HG02943 (cell line): ENCODE results near the gene HOXC4.
"Not testable (repeated sequence)": the region's sequence is repeated elsewhere in the genome, so short reads cannot be mapped to it uniquely, and the experiment has no call there.

Source experiments
- ATAC-seq: cut with Tn5 transposase; IDR thresholded peaks from one replicate; pipeline ENCODE4 v1.9.1; 2021; ENCODE audit warnings: mild to moderate bottlenecking, low read depth, moderate library complexity; ENCODE audit not compliant: unreplicated experiment

Gene HOXC4

GRCh38 chr12:54038871-54039414 lies 14.7 kb upstream of the HOXC4 start:
- no peak for ATAC-seq

- no peak for ATAC-seq
Observed at GRCh38 chr12:54039417-54040147, 14.1 kb upstream of the HOXC4 start.

DNA sequence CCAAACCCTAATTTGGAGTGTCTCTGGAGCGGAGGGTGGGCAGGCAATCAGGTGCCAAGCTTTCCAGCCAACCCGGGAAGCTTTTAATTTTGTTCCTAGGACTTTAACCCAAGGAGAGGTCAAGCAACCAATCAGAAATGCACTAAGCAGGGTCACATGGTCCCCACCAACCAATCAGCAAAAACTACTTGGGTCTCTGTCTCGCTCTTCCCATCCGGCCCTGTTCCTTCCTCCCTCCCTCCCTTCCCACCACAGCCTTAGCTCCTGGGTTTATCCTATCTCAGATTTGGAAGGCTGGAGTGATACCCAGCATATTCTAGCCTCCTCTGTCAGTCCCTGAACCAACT lies 13.5 kb upstream of the HOXC4 start:
- ATAC-seq, result no peak

DNA sequence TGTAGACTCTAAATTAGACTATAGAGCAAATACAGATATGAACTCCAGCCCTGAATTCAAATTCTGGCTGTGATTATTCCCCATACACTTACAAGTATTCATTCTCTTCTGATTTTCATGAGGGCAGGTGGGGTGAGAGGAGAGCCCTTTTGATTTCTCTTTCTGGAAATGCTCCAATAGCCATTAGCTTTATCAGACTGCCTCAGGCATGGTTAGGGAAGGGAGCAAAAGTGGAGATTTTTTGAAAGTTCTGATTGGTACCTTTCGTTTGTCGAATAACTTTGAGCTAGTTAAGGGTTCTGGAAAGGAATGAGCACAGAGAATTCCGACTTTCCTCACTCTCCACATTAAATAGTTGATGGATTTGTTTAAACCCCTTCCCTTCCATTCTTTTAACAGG lies 13.0 kb upstream of the HOXC4 start:
- ATAC-seq, result no peak

- no peak for ATAC-seq
Observed at GRCh38 chr12:54041097-54041690, 12.4 kb upstream of the HOXC4 start.

- not testable (repeated sequence) for ATAC-seq
Observed at GRCh38 chr12:54042033-54042432, 11.6 kb upstream of the HOXC4 start.

GRCh38 chr12:54042970-54043853 lies 10.4 kb upstream of the HOXC4 start:
- no peak for ATAC-seq

DNA sequence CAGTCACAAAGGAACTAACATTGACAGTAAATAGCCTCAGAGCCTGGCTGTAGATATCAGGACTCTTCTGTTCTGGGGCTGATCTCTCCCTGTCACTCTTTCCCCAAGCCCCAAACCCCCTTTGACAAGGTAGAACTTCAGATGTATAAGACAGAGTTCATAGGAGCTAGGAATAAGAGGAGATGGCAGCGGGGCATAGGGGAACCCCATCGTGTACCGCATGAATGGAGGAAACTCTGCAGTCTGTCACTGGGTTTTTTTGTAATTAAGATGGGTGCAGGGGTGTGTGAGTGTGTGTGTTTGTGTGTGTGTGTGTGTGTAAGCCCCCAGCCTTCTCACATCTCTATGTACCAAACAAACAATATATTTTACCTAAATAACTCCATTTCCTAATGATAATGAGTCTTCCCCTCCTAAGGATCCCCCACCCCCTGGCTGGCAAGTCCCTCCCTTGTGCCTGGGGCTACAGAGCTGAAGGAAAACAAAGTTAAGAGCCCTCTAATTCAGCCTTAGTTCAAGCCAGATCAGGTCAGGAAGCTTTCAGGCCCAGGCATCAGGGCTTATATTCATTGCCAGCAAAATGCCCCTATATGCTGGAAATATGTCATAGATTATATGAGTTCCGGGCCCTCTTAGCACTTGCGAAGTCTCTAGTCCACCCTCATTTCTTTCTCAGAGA lies 9.1 kb upstream of the HOXC4 start:
- no peak for ATAC-seq

- no peak for ATAC-seq
Observed at GRCh38 chr12:54045401-54045800, 8.2 kb upstream of the HOXC4 start.

DNA sequence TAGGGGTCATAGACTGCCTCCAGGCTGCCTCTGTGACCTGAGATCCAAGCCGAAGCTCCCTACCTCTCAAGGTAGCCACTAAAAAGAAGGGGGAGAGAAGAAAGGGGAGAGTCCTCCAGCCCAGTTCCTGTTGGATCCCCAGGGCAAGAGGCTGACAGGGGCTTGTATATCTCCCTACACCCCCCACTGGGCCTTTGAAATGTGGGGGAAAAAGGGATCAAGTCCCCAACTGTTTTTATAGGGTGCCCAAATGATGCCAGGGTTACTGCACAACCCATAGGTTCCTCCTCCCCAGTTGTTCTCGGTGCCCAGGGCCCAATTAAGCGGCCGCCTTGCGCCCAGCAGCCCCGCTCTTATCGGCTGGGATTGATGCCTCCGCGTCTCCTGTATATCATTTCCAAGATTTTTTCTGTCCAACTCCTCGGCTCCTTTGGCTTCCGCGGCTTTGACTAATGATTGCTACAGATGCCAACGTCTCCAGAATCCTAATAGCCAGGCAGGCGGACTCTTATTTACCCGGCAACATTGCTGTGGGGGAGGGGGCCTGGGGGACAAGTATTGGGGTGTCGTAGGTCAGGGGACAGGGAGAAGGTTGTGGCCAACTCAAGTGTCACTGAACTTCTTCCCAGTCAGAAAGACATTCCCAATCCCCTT lies 7.6 kb upstream of the HOXC4 start:
- no peak for ATAC-seq

DNA sequence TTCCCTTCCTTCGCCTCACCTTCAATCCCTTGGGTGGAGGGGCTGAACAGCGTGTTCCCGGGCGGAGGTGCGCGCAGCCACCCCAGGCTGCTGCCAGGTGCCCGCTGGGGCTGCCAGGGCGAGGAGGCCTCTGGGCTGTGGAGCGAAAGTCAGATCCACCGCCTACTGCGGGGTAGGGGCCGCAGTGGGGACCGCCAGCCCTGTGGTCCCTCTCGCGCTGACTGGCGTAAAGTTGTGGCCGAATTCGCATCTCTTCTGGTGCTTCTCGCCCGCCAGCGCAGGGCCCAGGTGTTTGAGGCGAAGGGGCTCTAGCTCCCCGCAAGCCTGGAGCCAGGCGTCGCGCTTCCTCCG lies 6.9 kb upstream of the HOXC4 start:
- no peak for ATAC-seq

DNA sequence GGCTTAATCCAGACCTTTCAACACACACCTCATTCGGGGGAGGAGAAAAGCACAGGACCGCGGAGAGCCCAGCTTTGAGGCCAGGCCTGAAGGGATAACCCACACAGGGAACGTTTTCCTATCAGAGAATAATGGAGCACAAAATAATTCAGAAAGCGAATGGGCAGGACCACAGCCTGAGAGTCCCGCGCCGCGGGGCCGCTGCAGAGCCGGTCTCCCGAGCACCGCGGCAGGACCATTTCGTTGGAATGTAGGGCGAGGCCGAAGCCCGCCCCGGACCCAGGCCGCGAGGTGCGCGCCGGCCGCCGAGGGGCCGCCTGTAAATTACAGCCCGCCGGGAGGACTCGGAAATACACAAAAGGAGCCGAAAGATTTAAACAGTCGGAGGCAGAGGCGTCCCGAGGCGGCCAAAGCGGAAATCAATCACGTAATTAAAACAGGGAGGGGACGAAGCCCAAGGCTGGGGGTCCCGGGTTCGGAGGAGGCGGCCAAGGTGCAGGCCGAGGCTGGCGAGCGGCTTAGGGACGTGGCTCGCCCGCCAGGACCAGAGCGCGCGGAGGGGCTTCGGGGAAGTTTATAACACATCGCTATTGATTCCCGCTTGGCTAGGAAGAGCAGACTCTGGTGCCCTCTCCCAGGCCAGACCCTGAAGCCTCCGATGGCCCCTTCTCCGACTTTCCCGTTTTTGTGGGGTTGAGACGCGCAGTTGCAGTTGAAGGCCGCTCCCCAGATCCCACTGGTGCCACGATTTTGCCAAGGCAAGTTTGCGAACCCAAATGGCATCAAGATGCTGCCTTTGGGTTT lies 6.3 kb upstream of the HOXC4 start:
- ATAC-seq, result no peak

DNA sequence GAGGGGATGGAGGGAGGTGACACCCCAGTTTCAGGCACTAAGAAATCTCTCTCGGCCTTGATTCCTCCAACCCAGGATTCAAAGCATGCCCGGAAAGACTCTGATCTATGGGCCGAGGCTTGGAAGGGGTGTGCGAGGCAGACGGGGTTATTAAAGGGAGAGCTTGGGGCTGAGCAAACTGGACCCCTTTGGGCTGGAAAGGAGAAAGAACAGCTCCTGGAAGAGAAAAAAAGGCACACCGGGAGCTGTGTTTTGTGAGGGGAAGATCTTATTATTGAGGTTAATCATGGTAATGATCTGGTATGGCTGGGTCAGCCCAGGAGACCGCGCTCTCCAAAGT lies 5.7 kb upstream of the HOXC4 start:
- ATAC-seq, result no peak

DNA sequence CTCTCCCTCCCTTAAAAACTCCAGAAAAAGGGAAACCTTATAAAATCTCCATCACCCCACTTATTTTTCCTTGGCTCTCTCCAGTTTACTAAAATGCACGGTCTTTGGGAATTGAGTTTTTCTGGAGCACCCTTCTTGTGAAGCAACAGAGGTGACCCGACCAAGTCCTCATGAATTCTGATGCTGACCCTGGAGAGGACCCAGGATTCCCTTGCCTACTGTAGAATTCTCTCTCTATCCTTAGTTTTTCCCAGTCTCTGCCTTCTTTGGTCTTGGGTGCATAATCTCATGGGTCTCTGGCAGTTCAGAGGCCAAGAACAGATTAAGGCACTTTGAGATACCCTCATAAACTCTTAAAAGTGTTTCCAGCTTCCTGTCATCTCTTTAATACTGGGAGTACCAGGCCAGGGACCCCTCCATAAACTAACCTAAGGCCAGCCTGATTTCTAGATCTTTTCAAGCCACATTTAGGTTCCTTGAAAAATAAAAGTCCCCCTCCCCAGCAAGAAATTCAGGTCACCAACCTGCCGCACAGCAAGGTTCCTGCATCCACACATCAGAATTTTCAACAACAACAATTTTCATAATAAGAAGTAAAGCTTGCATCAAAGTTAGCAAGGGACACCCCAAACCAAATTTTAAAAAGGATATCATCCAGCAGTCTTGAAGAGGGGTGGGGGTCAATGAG lies 5.1 kb upstream of the HOXC4 start:
- ATAC-seq, result no peak

DNA sequence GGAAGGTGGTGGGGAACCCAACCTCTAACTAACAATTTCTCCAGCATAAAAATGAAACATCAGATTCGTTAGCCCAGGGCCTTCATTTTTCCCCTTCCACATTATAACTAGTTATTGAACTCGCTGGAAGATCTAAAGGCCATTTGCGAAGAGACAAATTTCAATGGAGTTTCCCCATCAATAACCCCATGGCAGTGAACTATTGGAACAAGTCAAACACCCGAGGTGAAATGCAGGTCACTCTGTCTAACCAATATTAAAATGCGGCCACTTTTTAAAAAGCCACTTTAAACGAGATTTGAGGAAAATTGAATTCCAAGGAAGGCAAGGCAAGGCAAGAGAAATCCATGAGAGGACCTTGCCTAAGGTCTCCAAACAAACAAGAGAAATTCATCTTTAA lies 4.5 kb upstream of the HOXC4 start:
- no peak for ATAC-seq

- ATAC-seq, result no peak
Observed at GRCh38 chr12:54050482-54050810, 3.2 kb upstream of the HOXC4 start.

- ATAC-seq, result no peak
Observed at GRCh38 chr12:54051026-54051842, 2.4 kb upstream of the HOXC4 start.

- ATAC-seq, result no peak
Observed at GRCh38 chr12:54051874-54052437, 1.7 kb upstream of the HOXC4 start.
